HCEC 1CT (cell line): ENCODE results near the gene CCT7.

ENCODE experiments used
- DNase-seq: peaks from one replicate; pipeline ENCODE4 v3.0.0-alpha.2; 2017

Gene CCT7

DNA sequence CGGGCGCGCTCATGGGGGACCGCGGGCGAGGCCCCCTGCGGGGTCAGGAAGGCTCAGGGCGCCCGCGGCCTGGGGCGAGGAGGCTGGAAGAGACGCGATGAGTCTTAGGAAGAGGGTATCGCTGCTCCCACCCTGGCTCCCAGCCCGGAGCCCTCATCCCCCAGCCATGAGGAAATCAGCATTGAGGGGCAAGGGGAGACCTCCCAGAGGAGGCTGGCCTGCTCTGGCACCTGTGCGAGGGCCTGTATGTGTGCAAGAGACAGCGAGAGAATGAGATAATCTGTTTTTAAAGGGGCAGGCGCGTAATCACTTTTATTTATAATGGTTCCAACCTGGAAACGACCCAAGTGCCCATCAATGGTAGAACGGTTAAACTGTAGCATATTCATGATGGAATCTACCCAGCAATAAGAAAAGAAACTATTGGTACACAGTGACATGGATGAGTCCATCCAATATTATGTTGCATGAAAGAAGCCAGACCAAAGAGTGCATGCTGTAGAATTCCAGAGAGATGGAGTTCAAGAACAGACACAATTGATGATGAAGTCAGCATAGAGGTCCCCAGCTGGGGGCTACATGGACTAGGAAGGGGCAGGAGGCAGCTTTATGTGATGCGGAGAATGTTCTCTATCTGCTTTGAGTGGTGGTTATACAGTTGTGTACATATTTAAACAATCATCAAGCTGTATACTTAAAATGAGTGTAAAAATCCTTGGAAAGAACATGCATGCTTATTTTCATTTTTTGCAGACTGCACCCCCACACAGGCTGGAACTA is 35.8 kb downstream of the CCT7 start:
- DNase-seq: no peak

DNA sequence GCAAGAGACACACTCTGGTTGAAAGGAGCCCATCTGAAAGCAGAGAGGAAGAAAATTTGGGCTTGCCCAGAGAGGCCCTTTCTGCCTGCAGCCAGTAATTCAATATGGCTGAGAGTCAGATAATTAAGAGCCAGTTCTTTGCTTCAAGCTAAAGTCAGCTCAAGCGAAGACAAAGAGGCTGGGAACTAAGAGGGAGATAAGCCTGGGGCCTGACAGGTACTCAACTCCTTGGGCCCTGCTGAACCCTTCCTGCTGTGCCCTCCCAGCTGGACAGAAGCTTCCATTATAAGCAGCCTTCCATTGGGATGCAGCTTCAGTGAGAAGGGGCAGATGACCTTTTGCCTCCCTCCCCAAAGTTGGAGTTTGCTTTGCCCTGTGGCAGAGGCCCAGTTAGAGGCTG is 38.2 kb downstream of the CCT7 start:
- no peak for DNase-seq

DNA sequence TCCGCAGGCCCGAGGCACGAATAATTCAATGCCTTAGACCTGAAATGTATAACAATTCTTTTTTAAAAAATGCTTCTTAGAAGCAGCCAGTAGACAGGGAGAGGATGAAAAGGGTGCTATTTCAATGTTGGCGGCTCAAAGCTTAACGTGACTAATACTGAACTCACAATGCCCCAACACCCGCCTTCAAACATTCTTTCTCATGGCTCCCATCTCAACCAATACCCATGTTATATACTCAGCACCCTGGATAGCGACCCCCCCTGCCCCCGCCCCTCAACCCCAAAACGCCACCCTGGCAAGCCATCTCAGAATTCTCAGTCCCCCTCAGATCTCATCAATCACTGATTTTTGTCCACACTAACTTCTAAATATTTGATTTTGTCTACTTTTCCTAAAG is 45.7 kb downstream of the CCT7 start:
- no peak for DNase-seq

DNA sequence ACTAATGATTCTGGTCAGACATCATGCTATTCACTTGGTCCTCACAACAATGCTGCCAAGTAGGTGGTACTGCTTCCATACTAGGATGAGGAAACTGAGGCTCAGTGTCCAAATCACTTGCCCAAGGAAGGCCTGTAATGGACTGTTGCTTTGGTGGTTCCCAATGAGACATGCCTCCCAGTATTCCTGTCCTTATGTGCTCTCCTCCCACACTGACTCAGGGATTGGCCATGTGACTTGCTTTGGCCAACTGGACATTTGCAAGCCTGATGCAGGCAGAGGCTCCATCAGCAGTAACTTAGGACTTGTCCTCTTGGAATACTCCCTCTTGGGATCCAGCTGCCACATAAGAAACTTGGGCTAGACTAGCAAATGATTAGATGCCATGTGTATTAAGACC is 47.1 kb downstream of the CCT7 start:
- DNase-seq: no peak

DNA sequence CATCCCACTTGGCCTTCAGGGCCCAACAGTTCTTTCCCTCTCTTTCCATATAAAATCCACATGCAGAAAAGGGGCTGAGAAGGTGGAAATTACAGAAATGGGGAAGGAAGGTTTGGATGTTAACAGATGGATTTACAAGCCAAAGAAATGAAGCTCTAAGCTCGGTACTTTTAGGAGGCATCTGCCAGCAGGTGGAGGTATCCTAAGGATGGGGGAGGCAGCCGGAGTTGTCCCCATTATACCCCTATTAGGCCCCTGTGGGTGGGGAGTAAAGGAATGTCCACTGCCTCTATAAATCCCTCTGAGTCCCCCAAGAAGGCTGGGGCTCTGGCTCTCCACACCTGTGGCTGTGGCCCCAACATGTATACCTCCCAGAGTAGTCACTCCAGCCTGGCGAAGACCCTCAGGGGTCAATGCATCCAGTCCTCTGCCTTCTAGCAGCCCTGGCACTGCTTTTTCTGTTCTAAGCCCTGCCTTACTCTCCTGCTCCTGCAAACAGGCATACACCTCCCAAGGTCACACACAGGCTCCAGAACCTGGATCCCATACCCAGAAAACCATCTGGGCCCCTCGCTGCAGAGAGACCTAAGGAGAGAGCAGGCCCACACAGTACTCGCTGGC is 48.9 kb downstream of the CCT7 start:
- no peak for DNase-seq

DNA sequence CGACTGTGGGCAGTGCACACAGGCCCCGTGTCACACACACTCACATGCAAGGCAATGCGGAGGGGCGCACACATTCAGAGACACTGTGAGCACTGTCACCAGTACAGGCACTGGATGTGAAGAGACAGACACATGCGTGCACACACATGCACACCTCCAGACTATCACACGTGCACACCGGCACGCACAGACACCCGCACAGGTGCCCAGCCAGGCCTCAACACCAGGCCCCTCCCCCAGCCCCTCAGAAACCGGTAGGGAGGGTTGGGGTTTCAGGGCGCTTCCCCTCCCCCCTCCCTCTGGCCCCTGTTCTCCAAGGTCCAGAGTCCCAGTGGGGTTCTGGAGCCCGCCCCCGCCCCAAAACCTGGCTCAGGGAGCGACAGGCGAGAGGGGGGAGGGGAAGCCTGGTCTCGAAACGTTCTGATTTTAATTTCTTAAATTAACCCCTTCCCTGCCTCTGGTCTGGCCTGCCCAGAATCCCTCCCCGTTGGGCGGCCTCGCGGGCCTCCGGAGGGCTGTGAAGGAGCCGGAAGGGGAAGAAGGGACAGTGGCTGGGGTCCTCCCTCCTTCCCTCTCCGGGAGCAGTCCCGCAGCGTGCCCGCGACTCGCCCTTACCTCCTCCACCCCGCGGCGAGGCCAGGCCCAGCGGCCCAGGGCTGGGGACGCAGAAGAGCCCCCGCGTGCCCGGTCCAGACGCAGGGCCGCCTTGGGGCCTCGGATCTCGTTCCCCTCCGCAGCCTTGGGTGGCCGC is 49.6 kb downstream of the CCT7 start:
- DNase-seq: no peak

DNA sequence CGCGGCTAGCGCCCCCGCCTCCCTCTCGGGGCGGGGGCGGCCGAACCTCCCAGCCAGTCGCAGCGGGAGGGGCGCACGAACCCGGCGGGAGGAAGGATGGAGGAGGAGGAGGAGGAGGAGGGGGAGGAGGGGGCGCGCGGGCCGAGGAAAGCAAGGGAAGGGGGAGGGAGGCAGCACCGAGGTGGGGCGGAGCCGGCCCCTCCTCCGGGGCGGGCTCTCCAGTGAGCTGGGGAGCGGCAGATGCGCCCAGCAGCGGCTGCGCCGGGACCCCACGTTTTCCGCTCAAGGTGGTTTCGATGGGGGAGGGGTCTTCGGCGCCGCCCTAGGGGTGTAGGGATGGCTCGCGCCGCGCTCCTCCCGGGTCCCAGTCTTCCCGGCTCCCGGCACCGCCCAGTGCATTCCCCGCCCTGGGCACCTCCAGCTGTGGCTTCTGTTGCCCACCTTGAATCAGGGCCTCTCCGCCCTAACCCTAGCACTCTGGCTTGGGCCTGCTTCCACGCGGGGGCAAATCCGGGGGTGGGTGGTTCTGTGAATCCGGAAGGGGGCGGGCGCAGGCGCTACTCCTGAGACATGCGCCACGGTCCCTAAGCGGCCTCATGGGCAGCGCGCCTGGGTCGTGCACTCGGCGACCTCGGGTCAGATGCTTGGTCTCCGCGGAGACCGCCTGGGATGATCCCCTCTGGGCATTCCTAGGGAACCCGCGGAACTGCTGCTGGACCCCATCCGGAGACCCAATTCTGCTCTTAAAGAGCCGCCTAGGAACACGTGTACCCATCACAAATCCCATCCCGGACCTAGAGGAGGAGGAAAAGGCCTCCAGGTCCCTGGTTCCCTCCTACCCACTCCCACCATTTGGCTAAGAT is 50.4 kb downstream of the CCT7 start, which contains the start of gene FBXO41:
FBXO41 (minus strand) TSS at position 183 of the 863 bp plus-strand sequence. CDS start 14,848 bp downstream, outside the sequence.
- DNase-seq: peak; percentile 39

DNA sequence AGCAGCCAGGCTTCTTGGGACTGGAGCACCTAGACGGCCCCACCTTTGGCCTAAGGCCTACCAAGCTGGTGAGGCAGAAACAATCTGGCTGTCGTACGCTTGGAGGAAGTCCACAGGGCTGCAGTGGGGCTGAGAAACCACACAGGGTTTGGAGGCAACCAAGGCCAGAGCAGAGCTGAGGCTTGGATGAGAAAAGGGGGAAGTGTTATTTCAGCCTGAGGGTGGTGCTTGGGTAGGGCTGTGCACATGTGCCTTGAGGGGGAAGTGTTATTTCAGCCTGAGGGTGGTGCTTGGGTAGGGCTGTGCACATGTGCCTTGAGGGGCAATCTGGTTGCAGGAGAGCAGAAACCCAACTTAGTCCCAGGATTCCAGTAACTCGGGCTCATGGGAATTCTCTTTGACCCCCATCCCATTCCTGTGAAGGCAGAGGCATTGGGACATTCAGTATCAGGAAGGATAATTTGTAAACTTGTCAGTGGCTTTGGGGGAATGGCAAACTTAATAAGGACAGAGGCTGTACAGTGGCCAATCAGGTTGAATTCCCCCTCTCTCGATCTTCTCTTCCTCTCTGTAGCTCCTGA is 51.1 kb downstream of the CCT7 start:
- no peak for DNase-seq

DNA sequence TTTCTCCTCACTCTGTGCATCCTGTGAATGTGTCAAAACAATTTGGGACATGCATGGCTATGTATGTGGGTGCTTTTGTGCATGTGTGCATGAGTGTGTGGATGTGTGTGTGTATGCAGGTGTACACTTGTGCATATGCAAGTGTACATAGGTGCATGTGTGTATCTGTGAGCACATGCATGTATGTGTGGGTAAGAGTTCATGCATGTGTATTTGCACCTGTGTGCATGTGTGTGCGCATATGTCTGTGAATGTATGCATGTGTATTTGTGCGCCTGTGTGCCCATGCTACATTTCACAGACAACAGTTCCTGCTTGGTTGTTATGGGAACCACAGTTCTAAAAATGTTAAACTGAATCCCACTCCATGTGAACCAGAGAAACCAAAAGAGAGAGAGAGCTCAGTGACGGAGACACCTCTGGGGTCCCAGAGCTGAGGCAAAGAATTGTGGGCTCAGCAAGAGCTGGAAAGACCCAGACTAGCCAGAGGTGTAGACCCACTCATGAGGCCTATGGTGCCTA is 52.1 kb downstream of the CCT7 start:
- DNase-seq: no peak

DNA sequence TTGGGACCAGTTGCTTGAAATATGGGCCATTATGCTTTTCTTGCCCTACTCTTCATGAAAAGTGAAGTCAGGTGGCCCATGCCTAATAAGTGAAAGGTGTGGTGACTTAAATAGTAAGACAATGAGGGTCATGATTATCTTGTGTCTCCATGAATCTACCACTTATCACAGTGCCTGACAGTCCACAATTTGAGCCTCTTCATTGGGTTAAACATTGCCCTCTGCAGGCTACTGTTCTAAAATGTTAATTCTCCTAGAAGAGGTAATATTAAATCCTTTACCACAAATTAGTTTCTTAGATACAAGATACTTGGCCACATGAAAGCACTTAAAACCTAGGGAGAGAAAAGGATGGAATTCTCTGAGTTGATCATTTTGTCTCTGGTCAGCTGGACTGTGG is 55.2 kb downstream of the CCT7 start:
- no peak for DNase-seq

DNA sequence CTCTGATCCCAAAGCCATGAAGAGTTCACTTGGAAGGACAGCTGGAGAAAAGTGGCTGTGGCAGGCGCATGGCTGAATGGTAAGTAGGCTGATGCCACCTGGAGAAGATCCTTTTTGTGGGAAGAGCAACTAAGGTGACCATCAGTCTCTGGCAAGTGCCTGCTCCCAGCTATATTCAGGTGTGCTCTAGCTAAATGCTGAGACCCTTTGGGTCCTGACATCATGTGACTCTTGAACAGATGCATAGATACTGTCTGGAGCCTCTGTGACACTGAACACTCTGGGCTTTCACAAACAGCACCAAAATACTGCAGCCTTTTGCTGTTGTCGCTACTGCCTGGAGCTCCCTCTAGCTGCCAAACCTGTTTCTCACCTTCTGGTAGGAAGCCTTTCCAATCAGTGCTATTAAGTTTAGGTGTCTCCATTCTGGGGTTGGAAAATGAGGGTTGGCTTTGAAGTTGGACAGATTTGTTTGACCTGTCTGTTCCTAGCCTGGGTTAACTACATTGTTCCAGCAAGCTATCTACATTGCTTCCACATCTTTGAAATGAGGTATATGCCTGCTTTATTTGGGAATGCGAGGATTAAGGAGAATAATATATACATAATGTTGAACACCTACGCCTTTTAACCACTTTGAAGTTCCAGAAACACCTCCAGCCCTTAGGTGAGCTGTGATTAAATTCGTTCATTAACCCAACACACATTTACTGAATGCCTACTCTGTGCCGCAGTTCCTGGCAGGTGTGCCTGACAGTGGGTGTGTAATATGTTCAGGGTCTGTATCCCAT is 56.1 kb downstream of the CCT7 start:
- DNase-seq: peak; percentile 49

DNA sequence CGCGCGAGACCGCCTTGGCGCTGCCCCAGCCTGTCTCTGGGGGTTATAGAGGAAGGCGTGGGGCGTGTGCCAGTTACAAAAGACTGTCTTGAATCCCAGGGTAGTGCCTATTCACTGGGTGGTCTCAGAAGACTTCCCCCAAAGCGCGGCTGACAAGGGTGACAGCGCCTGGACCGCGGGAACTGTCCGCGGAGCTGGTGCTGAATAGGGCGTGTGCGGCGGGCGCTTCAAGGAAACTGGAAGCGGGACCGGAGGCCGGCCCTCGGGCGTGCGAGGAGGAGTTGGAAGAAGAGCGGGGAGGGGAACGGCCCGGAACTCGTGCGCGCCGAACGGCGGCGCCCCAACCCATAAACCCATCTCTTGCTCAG is 57.0 kb downstream of the CCT7 start:
- no peak for DNase-seq

DNA sequence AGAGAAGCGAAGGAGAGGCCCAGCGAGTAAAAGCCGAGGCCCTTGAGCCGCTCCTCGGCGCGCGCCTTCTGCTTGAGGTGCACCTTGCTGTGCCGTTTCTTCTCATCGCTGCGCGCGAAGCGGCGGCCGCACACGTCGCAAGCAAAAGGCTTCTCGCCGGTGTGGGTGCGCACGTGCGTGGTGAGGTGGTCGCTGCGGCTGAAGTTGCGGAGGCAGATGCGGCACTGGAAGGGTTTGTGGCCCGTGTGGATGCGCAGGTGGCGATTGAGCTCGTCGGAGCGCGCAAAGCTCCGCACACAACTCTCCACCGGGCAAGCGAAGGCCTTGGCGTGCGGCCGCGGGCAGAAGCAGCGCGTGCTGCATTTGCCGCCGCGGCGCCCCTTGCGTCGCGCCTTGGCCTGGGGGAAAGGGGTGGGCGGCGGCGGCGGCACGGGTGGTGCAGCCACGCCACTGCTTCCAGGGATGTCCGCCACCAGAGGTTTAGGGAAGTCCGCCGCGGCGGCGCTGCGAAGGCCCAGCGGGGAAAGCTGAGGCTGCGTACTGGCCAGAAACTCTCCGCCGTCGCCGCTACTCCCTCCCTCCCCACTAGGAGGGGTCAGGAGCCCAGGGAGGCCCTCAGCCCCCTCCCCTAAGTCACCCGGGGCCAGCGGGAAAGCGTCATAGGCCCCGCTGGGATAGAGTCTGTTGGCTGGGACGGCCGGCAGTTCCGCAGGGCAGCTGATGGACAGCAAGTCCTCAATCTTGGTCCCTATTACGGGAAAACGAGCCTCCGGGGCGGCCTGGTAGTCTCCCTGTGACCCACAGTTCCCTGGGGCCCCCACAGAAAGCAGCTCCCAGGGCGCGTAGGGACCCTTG is 57.6 kb downstream of the CCT7 start:
- DNase-seq: no peak

DNA sequence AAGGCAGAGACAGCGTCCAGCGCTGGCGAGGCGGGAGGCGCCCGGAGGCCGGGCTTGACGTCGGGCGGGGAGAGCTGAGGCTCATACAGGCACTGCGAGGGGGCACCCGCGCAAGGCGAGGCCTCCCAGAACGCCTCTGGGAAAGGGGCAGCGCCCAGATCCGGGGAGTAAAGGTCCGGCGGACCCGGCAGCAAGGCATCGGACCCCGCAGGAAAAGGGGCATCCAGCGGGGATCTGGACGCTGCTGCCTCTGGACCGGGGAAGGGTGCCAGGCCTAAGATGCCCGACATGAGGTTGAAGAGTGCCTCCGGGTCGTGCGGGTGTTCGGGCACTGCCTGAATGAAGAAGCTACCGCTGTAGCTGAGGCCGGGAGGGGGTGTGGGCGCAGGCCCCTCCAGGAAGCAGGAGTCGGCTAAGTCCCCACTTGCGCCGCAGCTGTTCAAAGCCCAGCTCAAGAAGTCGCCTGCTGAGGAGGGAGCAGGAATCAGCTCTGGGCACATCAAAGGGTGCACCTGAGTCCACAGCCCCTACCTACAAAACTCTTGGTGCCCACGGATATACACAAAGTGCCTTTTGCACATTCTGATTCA is 58.3 kb downstream of the CCT7 start:
- no peak for DNase-seq

DNA sequence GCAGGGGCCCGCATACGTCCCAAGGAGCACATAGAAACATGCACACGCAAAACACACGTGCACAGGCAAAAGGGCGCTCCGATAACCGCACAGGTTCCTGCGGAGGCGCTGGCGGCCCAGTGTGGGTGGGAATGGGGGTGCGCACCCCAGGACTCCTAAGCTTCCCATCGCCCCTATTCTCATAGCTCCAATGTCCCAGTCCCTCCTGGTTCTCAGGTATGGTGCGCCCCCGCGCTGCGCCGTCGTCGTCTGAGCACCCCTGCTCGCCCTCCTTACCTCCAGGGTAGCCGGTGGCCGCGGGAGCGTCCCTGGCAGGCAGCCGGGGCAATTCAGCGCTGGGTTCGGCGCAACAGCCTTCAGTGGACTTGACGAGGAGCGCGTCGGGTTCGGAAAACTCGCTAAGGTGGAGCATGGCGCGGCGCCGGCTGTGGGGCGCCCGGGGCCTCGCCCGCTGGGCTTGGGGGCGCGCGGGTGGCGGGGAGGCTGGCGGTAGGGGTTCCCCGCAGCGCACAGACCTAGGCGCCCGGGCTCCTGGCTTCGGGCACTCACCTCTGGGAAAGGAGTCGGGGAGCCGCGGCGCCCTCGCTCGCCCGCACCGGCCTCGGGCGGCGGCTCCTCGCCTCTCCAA is 58.9 kb downstream of the CCT7 start:
- DNase-seq: no peak

DNA sequence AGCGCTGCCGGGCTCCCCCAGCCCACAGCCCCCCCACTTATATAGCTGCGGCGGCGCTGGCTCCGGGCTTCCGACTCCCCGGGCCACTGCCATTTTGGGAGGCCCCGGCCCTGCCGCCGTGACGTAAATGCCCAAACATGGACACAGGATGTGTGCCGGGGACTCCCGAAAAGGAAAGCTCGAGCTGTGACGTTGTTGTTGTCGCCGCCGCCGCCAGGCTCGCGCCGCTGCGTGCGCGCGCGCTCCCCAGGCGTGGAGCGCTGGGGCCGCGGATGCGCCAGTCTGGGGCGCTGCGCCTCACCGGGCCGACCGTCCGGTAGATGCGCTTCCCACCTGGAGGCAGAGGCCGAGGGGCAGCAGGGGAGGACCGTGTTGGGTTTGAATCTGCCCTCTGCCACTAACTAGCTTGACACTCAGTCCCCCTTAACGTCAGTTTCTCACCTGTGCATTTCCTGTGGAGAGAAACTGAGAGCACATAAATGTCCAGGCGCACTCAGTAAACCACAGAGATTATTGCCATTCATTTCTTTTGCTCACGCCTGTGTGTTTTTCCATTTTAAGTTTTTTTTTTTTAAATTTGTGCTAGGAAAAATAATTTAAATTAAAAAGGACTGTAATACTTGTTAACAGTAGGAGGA is 59.5 kb downstream of the CCT7 start, which contains the start of gene EGR4:
EGR4 (minus strand) TSS at position 15 of the 638 bp plus-strand sequence. CDS start 231 bp downstream, outside the sequence.
- peak; percentile 82 for DNase-seq

DNA sequence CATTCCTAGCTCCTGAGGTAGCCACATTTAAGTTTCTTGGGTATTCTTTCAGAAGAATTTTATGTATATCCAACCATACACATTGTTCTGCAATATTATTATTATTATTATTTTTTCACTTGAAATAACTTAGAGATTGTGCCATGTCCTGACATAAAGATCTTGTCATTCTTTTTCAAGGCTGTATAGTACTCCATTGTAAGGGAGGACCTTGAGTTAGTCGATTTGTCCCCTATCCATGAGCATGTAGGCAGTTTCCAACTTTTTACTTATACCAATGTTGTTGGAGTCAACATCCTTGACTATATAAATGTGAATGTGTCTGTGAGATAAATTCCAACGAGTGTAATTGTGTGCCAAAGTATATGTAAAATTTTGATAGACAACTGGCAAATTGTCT is 60.1 kb downstream of the CCT7 start:
- no peak for DNase-seq

DNA sequence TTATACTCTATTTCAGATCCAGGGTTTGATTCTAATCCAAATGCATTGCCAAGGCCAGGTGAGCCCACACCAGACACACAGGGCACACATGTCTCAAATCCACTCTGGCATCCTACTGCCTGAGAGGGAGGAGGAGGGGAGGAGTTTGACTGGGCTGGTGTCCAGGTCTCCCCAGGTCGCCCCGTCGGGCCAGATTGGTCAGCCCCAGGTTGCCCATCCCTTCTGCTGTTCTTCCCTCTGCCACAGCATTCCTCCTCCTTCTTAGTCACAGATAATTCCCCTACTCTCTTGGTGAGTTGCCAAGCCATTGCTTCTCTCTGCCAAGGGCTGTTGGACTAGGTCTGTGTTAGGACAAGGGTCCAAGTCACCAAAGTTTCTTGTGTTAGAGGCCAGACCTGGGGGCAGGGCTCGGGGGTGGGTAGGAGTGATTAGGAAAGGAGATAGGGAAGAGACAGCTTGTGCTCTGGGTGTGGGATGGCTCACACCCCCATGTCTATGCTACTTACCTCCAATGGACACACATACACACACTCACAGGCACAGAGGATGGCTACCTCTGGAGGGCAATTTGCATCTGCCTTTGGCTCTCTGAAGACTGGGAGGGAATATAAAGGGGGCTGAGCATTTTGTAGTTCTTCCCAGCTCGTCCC is 61.8 kb downstream of the CCT7 start:
- no peak for DNase-seq
